Measurements from ENCODE around the gene KIF1C.
A peak's percentile ranks its signal among the peaks of the same experiment; 100 is the strongest.

The KIF1C gene

DNA sequence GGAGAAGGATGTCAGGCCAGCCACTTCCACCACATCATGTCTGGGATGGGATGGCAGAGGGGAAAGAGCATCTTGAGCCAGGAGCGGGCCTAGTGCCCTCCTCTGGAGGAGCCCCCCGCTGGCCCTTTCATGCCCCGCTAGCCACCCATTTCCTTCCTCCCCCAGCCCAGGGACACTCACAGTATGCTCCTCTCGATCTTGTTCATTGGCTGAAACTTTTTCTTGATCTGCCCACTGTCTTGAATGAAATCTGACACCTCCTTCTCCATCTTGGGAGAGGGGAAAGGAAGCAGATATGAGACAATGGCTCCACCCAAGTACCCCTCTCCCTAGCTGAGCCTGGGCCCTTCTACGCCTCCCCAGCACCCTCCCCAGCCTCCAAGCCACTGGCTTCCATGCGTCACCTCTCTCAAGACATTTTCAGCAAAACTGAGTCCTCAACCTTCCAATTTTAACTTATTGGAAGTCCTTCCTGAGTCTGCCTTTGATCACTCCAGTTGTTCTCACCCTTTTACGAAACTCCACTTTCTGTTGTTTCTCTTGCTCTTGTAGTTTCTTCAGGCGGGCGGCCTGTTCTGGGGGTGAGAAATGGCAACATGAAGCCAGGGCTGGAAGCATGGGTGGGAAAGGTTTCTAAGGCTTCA lies 37.3 kb upstream of the KIF1C start:
- no peaks in the 10 kb centered on the region for H3K9me3 Mint-ChIP-seq
- CTCF ChIA-PET = no interaction called here
- no peak overlapping the region for H3K27ac Mint-ChIP-seq
- DNase-seq = no peak
- H3K27me3 Mint-ChIP-seq = no peaks in the 10 kb centered on the region
- H3K4me1 Mint-ChIP-seq = peaks cover 15% of the 10 kb centered on the region
- H3K4me3 Mint-ChIP-seq = no peak overlapping the region
- peaks cover 36% of the 10 kb centered on the region for H3K36me3 Mint-ChIP-seq

DNA sequence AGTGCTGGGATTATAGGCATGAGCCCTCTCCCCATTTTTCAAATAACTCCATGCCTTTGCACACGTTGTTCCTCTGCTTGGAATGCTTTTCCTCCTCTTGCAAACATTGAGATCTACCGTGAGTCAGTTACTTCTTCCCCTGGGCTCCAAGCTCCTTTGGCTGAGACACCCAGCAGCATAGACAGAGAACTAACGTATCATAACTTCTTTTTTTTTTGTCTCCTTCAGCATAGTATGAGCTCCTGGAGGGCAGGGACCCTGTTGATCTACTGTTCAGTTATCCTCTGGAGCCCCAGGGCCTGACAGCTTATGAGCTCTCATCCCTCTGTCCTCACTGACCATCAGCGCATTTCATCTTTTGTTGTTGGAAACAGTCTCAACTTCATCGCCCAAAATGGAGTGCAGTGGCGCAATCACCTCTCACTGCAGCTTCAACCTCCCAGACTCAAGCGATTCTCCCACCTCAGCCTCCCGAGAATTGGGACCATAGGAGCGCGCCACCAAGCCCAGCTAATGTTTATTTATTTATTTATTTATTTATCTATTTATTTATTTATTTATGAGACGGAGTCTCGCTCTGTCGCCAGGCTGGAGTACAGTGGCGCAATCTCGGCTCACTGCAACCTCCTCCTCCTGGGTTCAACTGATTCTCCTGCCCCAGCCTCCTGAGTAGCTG lies 32.3 kb upstream of the KIF1C start:
- Mint-ChIP-seq H3K4me1 (peaks cover 18% of the 10 kb centered on the region), H3K27me3 (no peaks in the 10 kb centered on the region), H3K4me3 (peak overlapping the region; percentile 41), H3K27ac (peak overlapping the region; percentile 52), H3K36me3 (peaks cover 23% of the 10 kb centered on the region), H3K9me3 (no peaks in the 10 kb centered on the region)
- no peak for DNase-seq
- CTCF ChIA-PET = interaction anchor here (0.6 to 1.3 kb wide), 4 partner anchors 8 to 839 kb away, joined by 3 to 10 read pairs (median 3); partner anchors contain the start of genes RNF167 and SLC25A11

DNA sequence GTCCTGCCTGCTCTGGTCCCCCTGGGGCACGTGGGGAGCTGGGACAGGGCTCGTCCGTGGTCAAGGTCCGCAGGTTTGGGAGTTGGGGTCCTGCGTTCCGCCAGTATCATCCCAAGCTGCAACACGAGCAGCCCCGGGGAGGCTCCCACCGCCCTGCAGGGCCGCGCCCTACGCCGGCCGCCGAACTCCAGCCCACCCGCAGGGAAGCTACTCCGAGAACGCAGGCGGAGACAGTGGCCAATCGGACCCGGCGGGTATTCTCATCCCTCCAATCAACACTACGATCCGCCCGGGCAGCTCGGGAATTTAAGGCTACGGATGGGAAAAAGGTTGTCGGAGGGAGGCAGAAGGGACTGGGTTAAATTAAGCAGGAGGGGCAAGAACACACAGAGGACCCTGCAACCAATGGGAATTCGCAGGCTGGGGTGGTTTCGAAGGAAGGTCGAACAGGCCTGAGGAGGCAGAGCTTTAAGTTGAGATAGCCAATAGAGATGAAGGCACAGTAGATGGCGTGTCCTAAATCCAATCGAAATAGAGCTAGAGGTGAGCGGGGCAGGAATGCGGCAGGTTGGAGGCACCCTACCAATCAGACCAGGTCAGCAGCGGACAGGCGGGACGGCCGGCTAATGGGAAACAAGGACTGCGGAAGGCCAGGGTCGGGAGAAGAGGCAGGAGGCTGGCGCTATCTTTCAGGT lies 30.8 kb upstream of the KIF1C start:
- Mint-ChIP-seq H3K27ac (peak overlapping the region; percentile 78), H3K9me3 (no peaks in the 10 kb centered on the region), H3K36me3 (peaks cover 26% of the 10 kb centered on the region), H3K4me3 (no peak overlapping the region), H3K27me3 (no peaks in the 10 kb centered on the region), H3K4me1 (peaks cover 24% of the 10 kb centered on the region)
- DNase-seq = peak; percentile 98
- CTCF ChIA-PET = interaction anchor here (0.6 to 2.8 kb wide), 12 partner anchors 12 to 95 kb away, joined by 3 to 21 read pairs (median 4); partner anchors contain the start of genes CHRNE, PFN1, RNF167 and SLC25A11

DNA sequence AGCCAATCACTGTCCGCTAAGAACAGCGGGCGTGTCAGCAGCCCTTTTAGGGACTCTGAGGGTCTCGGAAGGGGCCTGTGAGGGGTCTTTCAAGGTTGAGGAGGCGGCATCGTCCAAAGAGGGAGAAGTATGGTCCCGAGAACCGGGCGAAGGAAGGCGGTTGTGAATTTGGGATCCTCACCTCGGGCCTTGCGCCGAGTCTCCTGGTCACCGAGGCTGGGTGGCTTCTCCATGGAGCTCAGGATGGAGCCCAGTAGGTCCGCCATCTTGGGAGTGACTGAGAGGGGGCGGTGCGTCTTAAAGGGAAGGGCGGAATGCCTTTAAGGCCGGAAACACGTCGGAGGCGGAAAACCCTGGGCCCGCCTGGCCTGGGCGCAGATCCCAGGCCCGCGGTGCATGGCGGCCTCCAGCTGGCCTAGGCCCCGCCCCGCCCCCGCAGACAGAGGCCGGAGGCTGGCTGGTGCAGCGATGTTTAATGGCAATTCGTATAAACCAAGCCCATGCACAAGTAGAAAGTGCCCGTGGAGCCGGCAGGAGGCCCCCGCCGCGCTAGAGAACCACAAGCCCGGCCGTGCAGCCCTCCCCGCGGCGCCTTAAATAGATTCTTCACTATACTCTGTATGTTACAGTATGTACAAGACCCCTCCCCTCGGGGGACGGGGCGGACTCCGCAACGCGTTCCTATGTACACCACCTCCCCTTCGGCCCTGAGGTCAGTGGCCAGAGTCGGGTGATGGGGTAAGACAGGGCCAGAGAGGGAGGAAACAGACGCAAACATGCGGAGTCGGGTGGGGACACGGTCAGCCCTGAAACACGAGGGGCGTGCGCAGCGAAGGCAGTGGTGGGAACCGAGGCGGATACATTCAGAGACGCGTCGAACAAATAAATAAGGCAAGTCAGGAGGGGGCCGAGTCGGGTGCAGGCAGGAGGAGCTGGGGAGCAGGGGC lies 29.9 kb upstream of the KIF1C start, which contains the start of gene SPAG7:
Gene SPAG7 (minus strand): TSS at position 279 of the 947 bp plus-strand sequence. CDS start 13 bp downstream, at position 266.
- Mint-ChIP-seq H3K9me3 (no peaks in the 10 kb centered on the region), H3K4me3 (no peak within 1 kb of the TSS), H3K4me1 (peaks cover 24% of the 10 kb centered on the region), H3K36me3 (peaks cover 30% of the 10 kb centered on the region), H3K27ac (peak within 1 kb of the TSS; percentile 78), H3K27me3 (no peaks in the 10 kb centered on the region)
- peak; percentile 94 for DNase-seq
- CTCF ChIA-PET = interaction anchor here (0.6 to 2.8 kb wide), 12 partner anchors 12 to 94 kb away, joined by 3 to 21 read pairs (median 4); partner anchors contain the start of genes CHRNE, PFN1, RNF167 and SLC25A11

DNA sequence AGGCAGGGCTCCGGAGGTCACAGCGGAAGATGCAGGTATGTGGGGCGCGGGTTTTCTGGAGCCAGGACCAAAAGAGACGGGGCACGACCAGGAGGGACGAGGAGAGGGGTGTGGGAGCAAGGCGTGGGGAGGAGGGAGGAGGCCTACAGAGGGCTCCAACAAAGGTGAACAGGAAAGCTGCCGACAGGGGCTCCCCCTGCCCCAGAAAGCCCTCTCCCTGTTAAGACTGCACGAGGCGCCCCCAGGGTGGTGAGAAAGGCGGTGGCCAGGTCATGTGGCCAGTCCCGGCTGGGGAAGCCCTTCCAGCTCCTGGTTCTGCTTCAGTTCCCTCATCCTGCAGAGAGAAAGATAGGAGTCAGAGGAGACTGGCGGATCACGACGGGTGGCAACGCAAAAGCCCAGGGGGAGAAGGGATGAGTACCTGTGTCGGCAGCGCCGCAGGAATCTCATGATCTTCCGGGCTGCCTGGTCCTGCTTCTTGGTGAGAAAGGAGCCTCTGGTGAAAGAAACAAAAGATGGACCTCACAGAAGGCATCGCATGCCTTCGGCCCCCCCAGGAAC lies 29.2 kb upstream of the KIF1C start:
- Mint-ChIP-seq H3K4me1 (peaks cover 20% of the 10 kb centered on the region), H3K9me3 (no peaks in the 10 kb centered on the region), H3K27me3 (no peaks in the 10 kb centered on the region), H3K4me3 (no peak overlapping the region), H3K36me3 (peaks cover 32% of the 10 kb centered on the region), H3K27ac (no peak overlapping the region)
- CTCF ChIA-PET = interaction anchor here (2.0 to 4.0 kb wide), 4 partner anchors 13 to 59 kb away, joined by 9 to 21 read pairs (median 14); partner anchors contain the start of genes CAMTA2, RNF167 and SLC25A11
- no peak for DNase-seq

DNA sequence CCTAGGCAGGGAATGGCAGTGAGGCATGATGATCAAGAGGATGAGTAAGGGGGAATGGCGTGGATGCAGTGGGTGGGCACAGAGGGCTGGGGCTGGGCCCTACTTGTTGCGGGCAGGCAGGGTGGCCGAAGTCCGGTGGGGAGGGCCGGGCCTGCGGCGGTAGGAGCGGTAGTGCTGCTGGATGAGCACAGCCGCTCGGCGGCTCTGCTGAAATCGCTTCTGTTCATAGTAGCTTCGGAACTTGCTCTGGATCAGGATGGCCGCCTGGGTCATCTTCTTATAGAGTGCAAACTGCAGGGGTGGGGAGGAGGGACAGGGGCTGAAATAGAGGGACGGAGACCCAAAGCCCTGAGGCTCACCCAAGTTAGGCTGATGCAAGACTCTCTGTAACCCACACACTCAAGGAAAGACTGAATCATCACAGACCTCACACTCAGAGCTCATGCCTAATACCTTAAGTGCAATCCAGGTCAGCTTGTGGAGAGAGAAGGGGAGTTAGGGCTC lies 28.7 kb upstream of the KIF1C start:
- no peak for DNase-seq
- CTCF ChIA-PET = interaction anchor here (2.8 to 4.0 kb wide), 2 partner anchors 14 to 18 kb away, joined by 17 to 21 read pairs; partner anchors contain the start of gene CAMTA2
- Mint-ChIP-seq H3K9me3 (no peaks in the 10 kb centered on the region), H3K36me3 (peaks cover 36% of the 10 kb centered on the region), H3K27ac (no peak overlapping the region), H3K27me3 (no peaks in the 10 kb centered on the region), H3K4me1 (peaks cover 20% of the 10 kb centered on the region), H3K4me3 (no peak overlapping the region)

DNA sequence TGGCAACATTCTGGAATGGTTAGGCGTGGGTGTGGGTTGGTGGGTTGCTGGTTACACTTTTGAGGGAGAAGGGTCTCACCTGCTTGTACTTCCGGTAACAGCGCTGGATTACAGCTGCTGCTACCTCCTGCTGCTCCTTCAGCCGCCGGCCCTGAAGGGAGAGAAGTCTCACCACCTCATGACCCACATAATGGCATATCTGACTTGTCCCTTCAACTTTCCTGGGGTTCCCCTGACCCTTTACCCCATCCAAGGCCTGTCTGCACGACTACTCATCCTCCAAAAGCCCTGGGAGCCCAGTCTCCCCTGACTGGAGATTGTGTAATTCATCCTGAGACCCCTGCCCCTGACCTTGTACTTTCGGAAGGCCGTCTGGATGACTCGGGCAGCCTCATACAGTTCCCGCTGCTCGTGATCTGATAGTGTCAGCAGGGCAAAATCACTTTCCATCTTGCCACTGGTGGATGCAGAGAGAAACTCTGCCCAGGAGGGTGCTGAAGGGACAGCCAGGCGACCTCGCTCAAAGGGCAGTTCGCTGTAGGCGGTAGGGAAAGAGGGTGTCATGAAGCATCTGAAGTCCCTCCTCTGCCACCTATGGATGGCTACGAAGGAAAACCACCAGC lies 28.1 kb upstream of the KIF1C start:
- H3K27ac Mint-ChIP-seq = no peak overlapping the region
- DNase-seq = no peak
- H3K4me3 Mint-ChIP-seq = no peak overlapping the region
- H3K4me1 Mint-ChIP-seq = peaks cover 20% of the 10 kb centered on the region
- H3K9me3 Mint-ChIP-seq = no peaks in the 10 kb centered on the region
- H3K36me3 Mint-ChIP-seq = peaks cover 41% of the 10 kb centered on the region
- no peaks in the 10 kb centered on the region for H3K27me3 Mint-ChIP-seq
- CTCF ChIA-PET = interaction anchor here (0.9 to 4.0 kb wide), 3 partner anchors 11 to 17 kb away, joined by 3 to 17 read pairs (median 4); partner anchors contain the start of gene CAMTA2

DNA sequence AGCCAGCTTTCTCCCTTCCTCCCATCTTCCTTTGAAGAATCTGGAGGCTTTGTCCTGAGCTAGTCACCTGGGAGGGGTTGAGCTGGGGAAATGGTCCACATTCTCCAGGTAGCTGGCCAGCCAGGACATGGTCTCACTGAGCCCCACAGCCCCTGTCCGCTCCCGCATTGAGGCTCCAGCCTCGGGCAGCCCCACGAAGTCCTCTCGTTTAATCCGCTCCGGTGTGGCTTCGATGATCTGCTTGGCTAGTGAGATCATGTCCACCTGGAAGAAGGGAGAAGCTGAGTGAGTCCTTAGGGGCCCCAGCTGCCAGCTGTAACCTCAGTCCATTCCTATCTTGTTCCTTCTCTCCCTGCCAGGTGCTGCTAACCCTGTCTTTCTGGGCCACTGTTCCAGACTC lies 27.5 kb upstream of the KIF1C start:
- Mint-ChIP-seq H3K4me1 (peaks cover 18% of the 10 kb centered on the region), H3K27me3 (no peaks in the 10 kb centered on the region), H3K9me3 (no peaks in the 10 kb centered on the region), H3K4me3 (no peak overlapping the region), H3K36me3 (peaks cover 42% of the 10 kb centered on the region), H3K27ac (no peak overlapping the region)
- DNase-seq = no peak
- CTCF ChIA-PET = interaction anchor here (0.9 to 4.0 kb wide), 4 partner anchors 10 to 61 kb away, joined by 3 to 17 read pairs (median 5); partner anchors contain the start of gene CAMTA2

DNA sequence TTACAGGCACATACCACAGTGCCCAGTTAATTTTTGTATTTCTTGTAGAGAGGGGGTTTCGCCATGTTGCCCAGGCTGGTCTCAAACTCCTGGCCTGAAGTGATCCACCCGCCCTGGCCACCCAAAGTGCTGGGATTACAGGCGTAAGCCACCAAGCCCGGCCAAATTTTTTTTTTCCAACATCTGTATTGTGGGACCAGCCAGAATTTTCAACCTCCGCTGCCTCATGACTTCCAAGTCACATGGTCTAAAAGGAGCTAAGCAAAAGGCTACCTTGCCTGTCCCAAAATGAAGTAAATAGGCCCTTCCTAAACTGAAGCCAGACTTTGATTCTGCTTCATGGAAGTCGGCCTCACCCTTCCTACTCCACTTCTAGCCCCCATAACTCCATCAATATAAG lies 25.9 kb upstream of the KIF1C start:
- no peaks in the 10 kb centered on the region for H3K9me3 Mint-ChIP-seq
- H3K4me1 Mint-ChIP-seq = peaks cover 7% of the 10 kb centered on the region
- CTCF ChIA-PET = interaction anchor here (1.0 to 4.0 kb wide), 2 partner anchors 8 to 15 kb away, joined by 4 to 17 read pairs; partner anchors contain the start of gene CAMTA2
- peaks cover 37% of the 10 kb centered on the region for H3K36me3 Mint-ChIP-seq
- no peak overlapping the region for H3K27ac Mint-ChIP-seq
- no peak for DNase-seq
- no peak overlapping the region for H3K4me3 Mint-ChIP-seq
- no peaks in the 10 kb centered on the region for H3K27me3 Mint-ChIP-seq

DNA sequence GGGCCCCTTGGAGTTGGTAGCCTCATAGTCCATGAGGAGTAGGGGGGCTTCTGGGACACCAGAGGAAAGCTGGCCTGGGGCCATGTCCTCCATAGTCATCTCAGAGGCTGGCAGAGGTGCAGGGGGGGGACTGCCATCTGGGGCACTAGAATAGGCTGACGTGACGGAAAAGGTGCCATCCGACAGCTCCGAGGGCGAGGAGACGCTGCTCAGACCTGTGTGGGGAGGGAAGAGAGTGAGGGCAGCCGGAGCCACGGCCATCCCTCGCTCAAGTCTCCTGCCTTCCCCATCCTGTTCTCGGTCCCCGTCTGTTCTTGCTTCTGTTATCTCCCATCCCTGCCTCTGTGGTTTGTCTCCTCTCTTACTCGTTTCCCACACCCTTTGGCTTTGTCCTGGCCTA lies 25.4 kb upstream of the KIF1C start:
- Mint-ChIP-seq H3K4me1 (peaks cover 7% of the 10 kb centered on the region), H3K27me3 (no peaks in the 10 kb centered on the region), H3K4me3 (no peak overlapping the region), H3K9me3 (no peaks in the 10 kb centered on the region), H3K36me3 (peaks cover 42% of the 10 kb centered on the region), H3K27ac (no peak overlapping the region)
- CTCF ChIA-PET = interaction anchor here (1.0 to 4.0 kb wide), 2 partner anchors 8 to 15 kb away, joined by 4 to 17 read pairs; partner anchors contain the start of gene CAMTA2
- DNase-seq = no peak

DNA sequence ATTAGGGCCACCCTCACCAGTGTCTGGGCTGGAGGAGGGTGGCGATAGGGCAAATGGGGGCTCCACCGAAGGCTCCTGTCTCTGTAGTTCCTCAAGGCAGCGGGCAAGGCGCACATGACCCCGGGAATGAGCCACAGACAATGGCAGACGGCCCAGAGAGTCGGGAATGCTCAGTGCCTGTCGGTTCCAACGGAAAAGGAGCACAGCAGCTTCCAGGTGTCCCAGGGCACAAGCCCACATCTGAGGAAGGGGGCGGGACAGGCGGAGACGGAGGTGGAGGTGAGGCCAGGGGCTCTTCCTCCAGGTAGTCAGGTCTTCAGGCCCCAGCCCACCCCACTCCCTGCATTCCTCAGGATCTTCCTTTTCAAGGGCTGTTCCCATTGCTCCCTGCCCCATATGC lies 25.0 kb upstream of the KIF1C start:
- H3K27ac Mint-ChIP-seq = no peak overlapping the region
- H3K27me3 Mint-ChIP-seq = no peaks in the 10 kb centered on the region
- H3K36me3 Mint-ChIP-seq = peaks cover 46% of the 10 kb centered on the region
- H3K9me3 Mint-ChIP-seq = no peaks in the 10 kb centered on the region
- no peak for DNase-seq
- CTCF ChIA-PET = no interaction called here
- no peak overlapping the region for H3K4me3 Mint-ChIP-seq
- peaks cover 7% of the 10 kb centered on the region for H3K4me1 Mint-ChIP-seq

DNA sequence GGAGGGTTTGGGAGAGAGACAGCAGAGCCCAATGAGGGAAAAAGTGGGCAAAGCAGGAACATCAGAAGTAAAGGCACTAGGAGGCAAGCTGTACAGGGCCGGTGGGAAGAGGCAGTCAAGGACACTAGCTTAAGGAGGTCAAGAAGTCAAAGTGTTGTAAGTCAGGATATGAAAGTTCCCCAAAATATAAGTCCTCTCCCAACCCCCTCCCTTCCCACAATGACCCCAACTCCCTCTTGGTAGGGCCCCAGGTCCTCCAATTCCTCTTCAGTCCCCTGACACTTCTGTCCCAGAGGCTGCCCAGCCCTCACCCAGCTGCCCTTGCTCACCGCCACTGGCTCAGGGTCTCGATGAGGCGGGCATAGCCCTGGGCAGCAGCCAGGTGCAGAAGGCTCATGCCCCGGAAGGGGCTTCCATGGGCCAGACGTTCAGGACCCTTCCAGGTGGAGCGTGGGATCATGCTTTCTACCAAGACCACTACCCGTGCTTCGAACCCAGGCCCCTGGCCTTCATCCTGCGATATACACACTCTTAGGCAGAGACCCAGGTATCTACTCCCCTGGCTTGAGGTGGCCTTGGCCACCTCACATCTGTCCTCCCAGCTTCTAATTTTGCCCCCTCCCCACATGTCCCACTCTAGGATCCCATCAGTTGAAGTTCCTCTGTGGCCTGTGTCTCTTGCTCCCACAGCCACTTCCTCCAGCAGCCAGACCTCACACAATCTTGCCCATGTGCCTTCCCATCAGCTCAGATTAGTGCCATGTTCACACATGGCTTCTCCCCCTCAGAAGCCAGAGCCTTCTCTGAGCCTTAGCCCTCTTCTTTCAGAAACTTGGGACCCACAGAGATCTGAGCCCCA lies 24.3 kb upstream of the KIF1C start:
- peaks cover 48% of the 10 kb centered on the region for H3K36me3 Mint-ChIP-seq
- no peaks in the 10 kb centered on the region for H3K27me3 Mint-ChIP-seq
- H3K4me1 Mint-ChIP-seq = peaks cover 7% of the 10 kb centered on the region
- no peak overlapping the region for H3K4me3 Mint-ChIP-seq
- DNase-seq = no peak
- H3K9me3 Mint-ChIP-seq = no peaks in the 10 kb centered on the region
- CTCF ChIA-PET = interaction anchor here (1.0 kb wide), 1 partner anchor 64 kb away, joined by 3 read pairs; no protein-coding TSS in a partner anchor
- peak overlapping the region; percentile 44 for H3K27ac Mint-ChIP-seq

Data from activated naive CD4-positive, alpha-beta T cell treated with anti-CD3 and anti-CD28 coated beads, Interleukin-2, amount 10 ng/mL, durations not matched to agents 7 days and 5 days (primary cell).